ENCODE data around the gene TRPM3. TPM values are rescaled to one million over a fixed set of nuclear protein-coding genes. Genes with fewer than 3 reads are reported as not detected.

Gene TRPM3
- total RNA-seq, 2 experiments from 2014 or later: not detected

DNA sequence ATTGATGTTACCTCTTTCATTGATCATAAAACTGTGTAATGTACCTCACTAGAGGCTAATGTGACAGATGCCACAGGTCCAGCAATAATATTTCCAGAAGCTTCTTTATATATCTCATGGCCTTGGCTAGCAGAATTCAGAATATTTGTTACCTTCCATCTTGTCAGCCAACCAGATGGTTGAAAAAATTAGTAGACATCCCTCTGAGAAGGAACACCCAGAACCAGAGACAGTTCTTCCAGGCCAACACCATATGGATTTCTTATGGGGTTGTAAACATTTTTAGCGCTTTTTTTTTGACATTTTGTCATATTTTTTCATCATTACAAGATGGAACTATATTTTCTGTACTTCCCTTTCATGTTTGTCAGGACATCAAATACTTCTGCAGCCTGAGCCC is 428.2 kb downstream of the TRPM3 start:
- H3K27ac Mint-ChIP-seq: no peak overlapping the region
- no peak overlapping the region for H3K4me3 Mint-ChIP-seq
- H3K36me3 Mint-ChIP-seq (ENCODE audit: low read depth): no peaks in the 10 kb centered on the region
- Histone ChIP-seq H3K9me3 (ENCODE audit: control insufficient read depth in 1 of 2, insufficient read depth in 1 of 2, low read length in 2 of 2) (no peaks in the 10 kb centered on the region), H3K4me3 (ENCODE audit: low read length) (no peak overlapping the region), H3K36me3 (ENCODE audit: insufficient read depth, low read length) (no peaks in the 10 kb centered on the region), H3K27ac (ENCODE audit: low read depth in 1 of 2, low read length in 2 of 2) (no peak overlapping the region), H3K27me3 (ENCODE audit: control insufficient read depth in 1 of 2, insufficient read depth in 2 of 2, low read length in 2 of 2) (peaks cover 0 to 7% of the 10 kb centered on the region in 2 experiments), H3K4me1 (ENCODE audit: insufficient read depth, low read length) (no peaks in the 10 kb centered on the region)
- ChIA-PET CTCF (no interaction called here), POLR2A (no interaction called here)
- no peaks in the 10 kb centered on the region for H3K4me1 Mint-ChIP-seq (ENCODE audit: low read depth)
- H3K9me3 Mint-ChIP-seq: peaks cover 2% of the 10 kb centered on the region
- intact Hi-C loops (cut with DNase I, micrococcal nuclease): no loop called here
- ATAC-seq (ENCODE audit: poor library complexity): no peak
- DNase-seq: no peak
- TF ChIP-seq CTCF (IDR thresholded peaks at IDR 0.05): no peak
- H3K27me3 Mint-ChIP-seq: peaks cover 22% of the 10 kb centered on the region

- ATAC-seq (ENCODE audit: poor library complexity): no peak
- Mint-ChIP-seq H3K4me1 (ENCODE audit: low read depth) (no peaks in the 10 kb centered on the region), H3K9me3 (peaks cover 2% of the 10 kb centered on the region), H3K4me3 (no peak overlapping the region), H3K27me3 (peaks cover 22% of the 10 kb centered on the region), H3K27ac (no peak overlapping the region), H3K36me3 (ENCODE audit: low read depth) (no peaks in the 10 kb centered on the region)
- H3K36me3 ChIP-seq (ENCODE audit: insufficient read depth, low read length): no peaks in the 10 kb centered on the region
- H3K4me1 ChIP-seq (ENCODE audit: insufficient read depth, low read length): no peaks in the 10 kb centered on the region
- no peak overlapping the region for H3K4me3 ChIP-seq (ENCODE audit: low read length)
- DNase-seq: no peak
- TF ChIP-seq CTCF (IDR thresholded peaks at IDR 0.05): no peak
- POLR2A ChIA-PET: no interaction called here
- no peak overlapping the region for H3K27ac ChIP-seq (ENCODE audit: low read depth in 1 of 2, low read length in 2 of 2)
- intact Hi-C loops (cut with DNase I, micrococcal nuclease): no loop called here
- H3K9me3 ChIP-seq (ENCODE audit: control insufficient read depth in 1 of 2, insufficient read depth in 1 of 2, low read length in 2 of 2): no peaks in the 10 kb centered on the region
- peaks cover 4 to 7% of the 10 kb centered on the region in 2 experiments for H3K27me3 ChIP-seq (ENCODE audit: control insufficient read depth in 1 of 2, insufficient read depth in 2 of 2, low read length in 2 of 2)
- CTCF ChIA-PET: no interaction called here
Measured at GRCh38 chr9:70692431-70692830, 429.0 kb downstream of the TRPM3 start.

- Histone ChIP-seq H3K36me3 (ENCODE audit: insufficient read depth, low read length) (no peaks in the 10 kb centered on the region), H3K9me3 (ENCODE audit: control insufficient read depth in 1 of 2, insufficient read depth in 1 of 2, low read length in 2 of 2) (no peaks in the 10 kb centered on the region), H3K27me3 (ENCODE audit: control insufficient read depth in 1 of 2, insufficient read depth in 2 of 2, low read length in 2 of 2) (peaks cover 4 to 5% of the 10 kb centered on the region in 2 experiments), H3K4me1 (ENCODE audit: insufficient read depth, low read length) (no peaks in the 10 kb centered on the region), H3K27ac (ENCODE audit: low read depth in 1 of 2, low read length in 2 of 2) (no peak overlapping the region), H3K4me3 (ENCODE audit: low read length) (no peak overlapping the region)
- Mint-ChIP-seq H3K36me3 (ENCODE audit: low read depth) (no peaks in the 10 kb centered on the region), H3K9me3 (no peaks in the 10 kb centered on the region), H3K4me1 (ENCODE audit: low read depth) (no peaks in the 10 kb centered on the region), H3K4me3 (no peak overlapping the region), H3K27me3 (peaks cover 11% of the 10 kb centered on the region), H3K27ac (no peak overlapping the region)
- no peak for TF ChIP-seq CTCF (IDR thresholded peaks at IDR 0.05)
- ChIA-PET POLR2A (no interaction called here), CTCF (no interaction called here)
- ATAC-seq (ENCODE audit: poor library complexity): no peak
- intact Hi-C loops (cut with DNase I, micrococcal nuclease): no loop called here
- no peak for DNase-seq
Measured at GRCh38 chr9:70688704-70689103, 432.7 kb downstream of the TRPM3 start.

Measured in CD4-positive, alpha-beta T cell (primary cell).